ENCODE results near the gene CHI3L1.

CHI3L1 gene

GRCh38 chr1:203178083-203178482 is 8.4 kb downstream of the CHI3L1 start:
- no peak overlapping the region for H3K27ac ChIP-seq
- DNase-seq (ENCODE audit: low spot score) = no peak
- TF ChIP-seq, protein P1, sequence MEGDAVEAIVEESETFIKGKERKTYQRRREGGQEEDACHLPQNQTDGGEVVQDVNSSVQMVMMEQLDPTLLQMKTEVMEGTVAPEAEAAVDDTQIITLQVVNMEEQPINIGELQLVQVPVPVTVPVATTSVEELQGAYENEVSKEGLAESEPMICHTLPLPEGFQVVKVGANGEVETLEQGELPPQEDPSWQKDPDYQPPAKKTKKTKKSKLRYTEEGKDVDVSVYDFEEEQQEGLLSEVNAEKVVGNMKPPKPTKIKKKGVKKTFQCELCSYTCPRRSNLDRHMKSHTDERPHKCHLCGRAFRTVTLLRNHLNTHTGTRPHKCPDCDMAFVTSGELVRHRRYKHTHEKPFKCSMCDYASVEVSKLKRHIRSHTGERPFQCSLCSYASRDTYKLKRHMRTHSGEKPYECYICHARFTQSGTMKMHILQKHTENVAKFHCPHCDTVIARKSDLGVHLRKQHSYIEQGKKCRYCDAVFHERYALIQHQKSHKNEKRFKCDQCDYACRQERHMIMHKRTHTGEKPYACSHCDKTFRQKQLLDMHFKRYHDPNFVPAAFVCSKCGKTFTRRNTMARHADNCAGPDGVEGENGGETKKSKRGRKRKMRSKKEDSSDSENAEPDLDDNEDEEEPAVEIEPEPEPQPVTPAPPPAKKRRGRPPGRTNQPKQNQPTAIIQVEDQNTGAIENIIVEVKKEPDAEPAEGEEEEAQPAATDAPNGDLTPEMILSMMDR (IDR thresholded peaks at IDR 0.05) = no peak
- H3K4me3 ChIP-seq = no peak overlapping the region

- Histone ChIP-seq H3K27ac (no peak overlapping the region), H3K4me3 (no peak overlapping the region)
- TF ChIP-seq, protein P1 (IDR thresholded peaks at IDR 0.05) = no peak
- no peak for DNase-seq (ENCODE audit: low spot score)
Measured at GRCh38 chr1:203177470-203178039, 8.9 kb downstream of the CHI3L1 start.

- no peak for DNase-seq (ENCODE audit: low spot score)
- no peak overlapping the region for H3K27ac ChIP-seq
- TF ChIP-seq, protein P1 (IDR thresholded peaks at IDR 0.05) = no peak
Measured at GRCh38 chr1:203177036-203177405, 9.5 kb downstream of the CHI3L1 start.

DNA sequence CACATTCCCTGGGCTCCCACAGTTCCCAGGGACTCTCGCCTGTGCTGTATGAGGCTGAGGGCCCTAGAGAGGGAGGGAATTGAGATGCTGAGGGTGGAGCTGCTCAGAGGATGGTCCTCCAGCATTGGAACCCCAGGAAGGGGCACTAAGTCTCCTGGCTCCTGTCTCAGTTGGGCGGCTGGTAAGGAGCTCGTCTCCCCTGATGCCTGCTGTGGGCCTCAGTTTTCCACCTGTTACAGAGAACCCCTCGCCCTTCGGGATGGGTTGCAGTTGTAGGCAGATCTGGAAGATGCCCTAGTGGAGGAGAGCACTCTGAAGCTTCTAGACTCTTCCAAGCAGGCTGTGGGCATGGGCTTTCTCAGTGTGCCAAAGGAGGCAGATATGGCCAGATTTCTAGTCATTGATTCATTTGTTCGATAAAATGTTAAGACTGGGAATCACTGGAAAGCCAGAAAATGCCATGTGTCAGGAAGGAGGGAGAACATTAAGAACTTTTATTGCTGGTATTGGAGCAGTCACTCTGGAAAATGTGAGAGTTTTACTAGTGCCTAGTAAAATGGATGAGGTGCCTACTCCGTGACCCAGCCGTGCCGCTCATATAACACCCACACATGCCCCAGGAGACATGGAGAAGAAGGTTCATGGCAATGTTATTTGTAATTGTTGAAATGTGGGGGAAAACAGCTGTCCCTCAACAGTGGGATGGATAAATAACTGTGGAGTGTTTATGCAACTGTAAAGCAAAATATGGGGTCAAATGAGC is 10.1 kb downstream of the CHI3L1 start:
- no peak for DNase-seq (ENCODE audit: low spot score)
- H3K4me3 ChIP-seq = no peak overlapping the region
- H3K27ac ChIP-seq = no peak overlapping the region
- TF ChIP-seq, protein P1 (IDR thresholded peaks at IDR 0.05) = no peak

More at GRCh38 chr1:203177036-203177405, 9.5 kb downstream of the CHI3L1 start:
- no peak overlapping the region for H3K4me3 ChIP-seq

DNA sequence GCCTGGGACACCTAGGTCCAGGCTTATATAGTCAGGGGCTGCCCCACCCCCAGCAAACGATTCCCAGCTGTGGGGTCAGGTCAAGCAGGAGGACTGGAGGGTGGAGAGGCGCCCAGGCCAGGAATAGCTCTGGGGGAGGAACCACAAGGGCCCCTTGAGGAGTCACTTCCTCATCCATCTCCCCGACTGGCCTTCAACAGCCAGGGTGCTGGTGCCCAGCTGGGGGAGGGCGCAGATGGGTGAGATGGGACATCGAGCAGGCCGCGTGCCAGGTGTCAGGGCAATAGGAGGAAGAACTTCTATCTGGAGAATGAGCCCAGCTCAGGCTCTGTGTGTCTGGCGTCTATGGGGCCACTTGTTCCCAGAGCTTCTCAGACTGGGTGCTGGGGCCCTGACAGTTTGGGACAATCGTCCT is 10.7 kb downstream of the CHI3L1 start:
- TF ChIP-seq, protein P1 (IDR thresholded peaks at IDR 0.05) = no peak
- no peak for DNase-seq (ENCODE audit: low spot score)
- H3K27ac ChIP-seq = no peak overlapping the region
- no peak overlapping the region for H3K4me3 ChIP-seq

DNA sequence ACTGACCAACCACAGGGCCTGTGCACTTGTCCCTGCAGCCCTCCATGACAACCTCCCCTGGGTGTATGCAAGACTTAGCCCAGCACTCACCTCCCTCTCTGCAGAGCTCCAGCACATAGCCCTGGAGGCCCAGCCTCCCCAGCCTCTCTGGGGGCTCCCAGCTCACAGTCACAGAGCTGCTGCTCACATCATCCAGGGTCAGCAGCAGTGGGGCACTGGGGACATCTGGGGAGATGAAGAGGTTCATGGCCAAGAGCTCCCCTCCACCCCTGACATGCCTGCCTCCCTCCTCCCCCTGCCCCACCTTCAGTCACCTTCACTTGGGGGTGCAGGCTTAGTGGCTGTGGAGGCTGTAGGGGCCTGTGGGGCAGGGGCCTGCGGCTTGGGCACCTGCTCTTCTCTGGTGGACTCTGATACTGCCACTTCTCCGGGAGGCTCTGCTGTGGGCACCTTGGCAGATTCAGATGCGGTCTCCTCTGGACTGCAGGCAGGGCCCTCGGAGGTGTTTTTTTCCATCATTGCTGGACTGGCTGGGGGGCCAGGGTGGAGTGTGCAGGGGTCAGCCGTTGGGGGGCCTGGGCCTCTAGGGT is 11.2 kb downstream of the CHI3L1 start, which contains the start of gene MYBPH:
Gene MYBPH, minus strand, starts transcription at position 590 of the 590 bp plus-strand sequence. Its CDS starts 71 bp downstream, at position 519.
- H3K27ac ChIP-seq = no peak within 1 kb of the TSS
- no peak for DNase-seq (ENCODE audit: low spot score)

More for the DNA sequence above, 11.2 kb downstream of the CHI3L1 start, which contains the start of gene MYBPH:
- TF ChIP-seq, protein P1 (IDR thresholded peaks at IDR 0.05) = no peak
- no peak within 1 kb of the TSS for H3K4me3 ChIP-seq

Measured in coronary artery (tissue), 2 donors.